ENCODE data around the gene PPP1CA. TPM values are rescaled to one million over a fixed set of nuclear protein-coding genes. Genes with fewer than 3 reads are reported as not detected.

The PPP1CA gene
- total and polyA plus RNA-seq, 4 donors = 62.4 to 92.9 (median 75.9) TPM

DNA sequence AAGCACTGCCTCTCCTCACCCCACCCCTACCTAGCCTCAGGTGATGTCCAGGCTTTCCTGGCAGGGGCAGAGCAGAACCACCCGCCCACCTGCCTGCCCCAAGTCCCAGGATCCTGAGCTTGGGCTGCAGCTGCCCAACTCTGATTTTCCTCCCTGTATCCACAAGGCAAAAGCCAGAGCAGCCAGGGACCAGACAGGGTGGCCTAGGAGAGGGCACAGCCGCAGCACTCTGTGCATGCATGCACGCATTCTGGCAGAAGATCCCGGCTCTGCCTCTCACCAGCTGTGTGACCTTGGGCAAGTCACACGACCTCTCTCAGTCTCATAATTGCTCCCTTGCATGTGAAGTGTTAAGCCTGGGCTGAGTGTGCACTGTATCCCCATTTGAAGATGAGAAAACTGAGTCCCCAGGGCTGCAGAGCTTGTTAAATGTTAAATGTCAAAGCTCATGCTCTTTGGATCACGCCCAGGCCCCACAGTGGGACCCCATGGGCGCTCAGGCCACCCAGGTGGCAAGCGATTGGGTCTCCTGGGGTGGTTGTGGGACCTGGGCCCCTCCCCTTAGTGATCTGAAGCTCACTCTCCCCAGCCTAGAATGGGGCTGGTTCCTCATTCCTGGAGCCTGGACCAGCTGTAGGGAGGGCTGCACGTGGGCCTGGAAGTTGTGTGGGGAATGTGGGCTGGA lies 11.0 kb upstream of the PPP1CA start:
- no peaks in the 10 kb centered on the region for H3K27me3 ChIP-seq (ENCODE audit: control insufficient read depth in 4 of 4, insufficient read depth in 4 of 4, low read length in 3 of 4)
- H3K27ac ChIP-seq (ENCODE audit: low read depth in 1 of 2, low read length in 2 of 2) = no peak overlapping the region
- TF ChIP-seq HNF4G (IDR thresholded peaks at IDR 0.05) = no peak
- TF ChIP-seq GABPA (IDR thresholded peaks at IDR 0.05 in 1 of 2, conservative IDR thresholded peaks at IDR 0.05 in 1 of 2) = no peak
- TF ChIP-seq RXRA (IDR thresholded peaks at IDR 0.05) = no peak
- no peak for TF ChIP-seq NR2F2 (IDR thresholded peaks at IDR 0.05)
- no peak for TF ChIP-seq TAF1 (conservative IDR thresholded peaks at IDR 0.05)
- TF ChIP-seq, protein P1, sequence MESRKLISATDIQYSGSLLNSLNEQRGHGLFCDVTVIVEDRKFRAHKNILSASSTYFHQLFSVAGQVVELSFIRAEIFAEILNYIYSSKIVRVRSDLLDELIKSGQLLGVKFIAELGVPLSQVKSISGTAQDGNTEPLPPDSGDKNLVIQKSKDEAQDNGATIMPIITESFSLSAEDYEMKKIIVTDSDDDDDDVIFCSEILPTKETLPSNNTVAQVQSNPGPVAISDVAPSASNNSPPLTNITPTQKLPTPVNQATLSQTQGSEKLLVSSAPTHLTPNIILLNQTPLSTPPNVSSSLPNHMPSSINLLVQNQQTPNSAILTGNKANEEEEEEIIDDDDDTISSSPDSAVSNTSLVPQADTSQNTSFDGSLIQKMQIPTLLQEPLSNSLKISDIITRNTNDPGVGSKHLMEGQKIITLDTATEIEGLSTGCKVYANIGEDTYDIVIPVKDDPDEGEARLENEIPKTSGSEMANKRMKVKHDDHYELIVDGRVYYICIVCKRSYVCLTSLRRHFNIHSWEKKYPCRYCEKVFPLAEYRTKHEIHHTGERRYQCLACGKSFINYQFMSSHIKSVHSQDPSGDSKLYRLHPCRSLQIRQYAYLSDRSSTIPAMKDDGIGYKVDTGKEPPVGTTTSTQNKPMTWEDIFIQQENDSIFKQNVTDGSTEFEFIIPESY (IDR thresholded peaks at IDR 0.05) = no peak
- no peak overlapping the region for H3K9ac ChIP-seq (ENCODE audit: low read depth in 1 of 2, low read length in 2 of 2)
- H3K9me3 ChIP-seq (ENCODE audit: control insufficient read depth in 4 of 4, low read length in 3 of 4) = no peaks in the 10 kb centered on the region
- 72% methylated on average over 9 of the region's 9 CpGs for WGBS
- no peak overlapping the region for H3K4me3 ChIP-seq (ENCODE audit: low read depth in 1 of 3, low read length in 3 of 3)
- H3K36me3 ChIP-seq (ENCODE audit: control insufficient read depth in 4 of 4, insufficient read depth in 3 of 4, low read depth in 1 of 4, low read length in 3 of 4) = no peaks in the 10 kb centered on the region
- no peak for DNase-seq (ENCODE audit: low spot score)
- peaks cover 0 to 6% (median 4%) of the 10 kb centered on the region in 4 donors for H3K4me1 ChIP-seq (ENCODE audit: control insufficient read depth in 4 of 4, insufficient read depth in 4 of 4, low read length in 3 of 4)

DNA sequence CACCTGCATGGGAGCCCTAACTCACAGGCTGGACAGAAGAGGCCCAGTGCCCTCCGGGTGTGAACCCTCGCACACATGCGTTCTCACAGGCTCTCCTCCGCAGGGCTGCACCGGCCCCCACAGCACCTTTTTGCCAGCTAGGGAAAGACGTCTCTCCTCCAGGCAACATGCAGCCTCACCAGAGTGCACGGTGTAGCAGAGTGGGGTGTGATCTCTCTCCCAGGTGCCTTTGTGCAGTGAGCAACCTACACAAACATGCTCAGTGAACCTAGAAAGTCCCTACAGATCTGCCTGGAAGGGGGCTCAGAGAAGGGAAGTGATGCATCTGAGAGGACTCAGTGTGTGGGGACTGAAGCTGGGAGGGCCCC lies 10.1 kb upstream of the PPP1CA start:
- Histone ChIP-seq H3K27me3 (ENCODE audit: control insufficient read depth in 4 of 4, insufficient read depth in 4 of 4, low read length in 3 of 4) (no peaks in the 10 kb centered on the region), H3K9ac (ENCODE audit: low read depth in 1 of 2, low read length in 2 of 2) (no peak overlapping the region), H3K4me1 (ENCODE audit: control insufficient read depth in 4 of 4, insufficient read depth in 4 of 4, low read length in 3 of 4) (peaks cover 0 to 5% (median 3%) of the 10 kb centered on the region in 4 donors), H3K27ac (ENCODE audit: low read depth in 1 of 2, low read length in 2 of 2) (no peak overlapping the region), H3K36me3 (ENCODE audit: control insufficient read depth in 4 of 4, insufficient read depth in 3 of 4, low read depth in 1 of 4, low read length in 3 of 4) (no peaks in the 10 kb centered on the region), H3K9me3 (ENCODE audit: control insufficient read depth in 4 of 4, low read length in 3 of 4) (no peaks in the 10 kb centered on the region), H3K4me3 (ENCODE audit: low read depth in 1 of 3, low read length in 3 of 3) (no peak overlapping the region)
- no peak for TF ChIP-seq RXRA (IDR thresholded peaks at IDR 0.05)
- 58% methylated on average over 7 of the region's 7 CpGs for WGBS
- DNase-seq (ENCODE audit: low spot score) = no peak

GRCh38 chr11:67410984-67411784 lies 9.5 kb upstream of the PPP1CA start:
- Histone ChIP-seq H3K9me3 (ENCODE audit: control insufficient read depth in 4 of 4, low read length in 3 of 4) (no peaks in the 10 kb centered on the region), H3K36me3 (ENCODE audit: control insufficient read depth in 4 of 4, insufficient read depth in 3 of 4, low read depth in 1 of 4, low read length in 3 of 4) (no peaks in the 10 kb centered on the region), H3K4me3 (ENCODE audit: low read depth in 1 of 3, low read length in 3 of 3) (no peak overlapping the region), H3K4me1 (ENCODE audit: control insufficient read depth in 4 of 4, insufficient read depth in 4 of 4, low read length in 3 of 4) (peaks cover 0 to 5% (median 3%) of the 10 kb centered on the region in 4 donors), H3K27me3 (ENCODE audit: control insufficient read depth in 4 of 4, insufficient read depth in 4 of 4, low read length in 3 of 4) (no peaks in the 10 kb centered on the region), H3K27ac (ENCODE audit: low read depth in 1 of 2, low read length in 2 of 2) (no peak overlapping the region), H3K9ac (ENCODE audit: low read depth in 1 of 2, low read length in 2 of 2) (no peak overlapping the region)
- 68% methylated on average over 17 of the region's 17 CpGs for WGBS
- TF ChIP-seq HNF4G (IDR thresholded peaks at IDR 0.05) = no peak
- no peak for DNase-seq (ENCODE audit: low spot score)

- Histone ChIP-seq H3K36me3 (ENCODE audit: control insufficient read depth in 4 of 4, insufficient read depth in 3 of 4, low read depth in 1 of 4, low read length in 3 of 4) (no peaks in the 10 kb centered on the region), H3K4me1 (ENCODE audit: control insufficient read depth in 4 of 4, insufficient read depth in 4 of 4, low read length in 3 of 4) (peaks cover 0 to 7% (median 1%) of the 10 kb centered on the region in 4 donors), H3K27me3 (ENCODE audit: control insufficient read depth in 4 of 4, insufficient read depth in 4 of 4, low read length in 3 of 4) (no peaks in the 10 kb centered on the region), H3K9me3 (ENCODE audit: control insufficient read depth in 4 of 4, low read length in 3 of 4) (no peaks in the 10 kb centered on the region), H3K4me3 (ENCODE audit: low read depth in 1 of 3, low read length in 3 of 3) (no peak overlapping the region), H3K27ac (ENCODE audit: low read depth in 1 of 2, low read length in 2 of 2) (no peak overlapping the region), H3K9ac (ENCODE audit: low read depth in 1 of 2, low read length in 2 of 2) (no peak overlapping the region)
- DNase-seq (ENCODE audit: low spot score) = no peak
- 68% methylated on average over 15 of the region's 15 CpGs for WGBS
- TF ChIP-seq, protein P2, sequence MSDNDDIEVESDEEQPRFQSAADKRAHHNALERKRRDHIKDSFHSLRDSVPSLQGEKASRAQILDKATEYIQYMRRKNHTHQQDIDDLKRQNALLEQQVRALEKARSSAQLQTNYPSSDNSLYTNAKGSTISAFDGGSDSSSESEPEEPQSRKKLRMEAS (IDR thresholded peaks at IDR 0.05) = no peak
- TF ChIP-seq HNF4A (conservative IDR thresholded peaks at IDR 0.05) (no peak), ATF3 (IDR thresholded peaks at IDR 0.05) (no peak), NR2F2 (IDR thresholded peaks at IDR 0.05) (no peak), SP1 (IDR thresholded peaks at IDR 0.05) (no peak), HNF4G (IDR thresholded peaks at IDR 0.05) (no peak)
- TF ChIP-seq, protein P3, sequence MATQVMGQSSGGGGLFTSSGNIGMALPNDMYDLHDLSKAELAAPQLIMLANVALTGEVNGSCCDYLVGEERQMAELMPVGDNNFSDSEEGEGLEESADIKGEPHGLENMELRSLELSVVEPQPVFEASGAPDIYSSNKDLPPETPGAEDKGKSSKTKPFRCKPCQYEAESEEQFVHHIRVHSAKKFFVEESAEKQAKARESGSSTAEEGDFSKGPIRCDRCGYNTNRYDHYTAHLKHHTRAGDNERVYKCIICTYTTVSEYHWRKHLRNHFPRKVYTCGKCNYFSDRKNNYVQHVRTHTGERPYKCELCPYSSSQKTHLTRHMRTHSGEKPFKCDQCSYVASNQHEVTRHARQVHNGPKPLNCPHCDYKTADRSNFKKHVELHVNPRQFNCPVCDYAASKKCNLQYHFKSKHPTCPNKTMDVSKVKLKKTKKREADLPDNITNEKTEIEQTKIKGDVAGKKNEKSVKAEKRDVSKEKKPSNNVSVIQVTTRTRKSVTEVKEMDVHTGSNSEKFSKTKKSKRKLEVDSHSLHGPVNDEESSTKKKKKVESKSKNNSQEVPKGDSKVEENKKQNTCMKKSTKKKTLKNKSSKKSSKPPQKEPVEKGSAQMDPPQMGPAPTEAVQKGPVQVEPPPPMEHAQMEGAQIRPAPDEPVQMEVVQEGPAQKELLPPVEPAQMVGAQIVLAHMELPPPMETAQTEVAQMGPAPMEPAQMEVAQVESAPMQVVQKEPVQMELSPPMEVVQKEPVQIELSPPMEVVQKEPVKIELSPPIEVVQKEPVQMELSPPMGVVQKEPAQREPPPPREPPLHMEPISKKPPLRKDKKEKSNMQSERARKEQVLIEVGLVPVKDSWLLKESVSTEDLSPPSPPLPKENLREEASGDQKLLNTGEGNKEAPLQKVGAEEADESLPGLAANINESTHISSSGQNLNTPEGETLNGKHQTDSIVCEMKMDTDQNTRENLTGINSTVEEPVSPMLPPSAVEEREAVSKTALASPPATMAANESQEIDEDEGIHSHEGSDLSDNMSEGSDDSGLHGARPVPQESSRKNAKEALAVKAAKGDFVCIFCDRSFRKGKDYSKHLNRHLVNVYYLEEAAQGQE (IDR thresholded peaks at IDR 0.05) = no peak
- TF ChIP-seq, protein P4, sequence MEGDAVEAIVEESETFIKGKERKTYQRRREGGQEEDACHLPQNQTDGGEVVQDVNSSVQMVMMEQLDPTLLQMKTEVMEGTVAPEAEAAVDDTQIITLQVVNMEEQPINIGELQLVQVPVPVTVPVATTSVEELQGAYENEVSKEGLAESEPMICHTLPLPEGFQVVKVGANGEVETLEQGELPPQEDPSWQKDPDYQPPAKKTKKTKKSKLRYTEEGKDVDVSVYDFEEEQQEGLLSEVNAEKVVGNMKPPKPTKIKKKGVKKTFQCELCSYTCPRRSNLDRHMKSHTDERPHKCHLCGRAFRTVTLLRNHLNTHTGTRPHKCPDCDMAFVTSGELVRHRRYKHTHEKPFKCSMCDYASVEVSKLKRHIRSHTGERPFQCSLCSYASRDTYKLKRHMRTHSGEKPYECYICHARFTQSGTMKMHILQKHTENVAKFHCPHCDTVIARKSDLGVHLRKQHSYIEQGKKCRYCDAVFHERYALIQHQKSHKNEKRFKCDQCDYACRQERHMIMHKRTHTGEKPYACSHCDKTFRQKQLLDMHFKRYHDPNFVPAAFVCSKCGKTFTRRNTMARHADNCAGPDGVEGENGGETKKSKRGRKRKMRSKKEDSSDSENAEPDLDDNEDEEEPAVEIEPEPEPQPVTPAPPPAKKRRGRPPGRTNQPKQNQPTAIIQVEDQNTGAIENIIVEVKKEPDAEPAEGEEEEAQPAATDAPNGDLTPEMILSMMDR (IDR thresholded peaks at IDR 0.05; ENCODE audit: low read depth, low read length, missing input control) = no peak
Observed at GRCh38 chr11:67410369-67410831, 8.7 kb upstream of the PPP1CA start.

All from liver (tissue), 9 donors.